Measurements from ENCODE around the gene PSEN2.

PSEN2 gene

DNA sequence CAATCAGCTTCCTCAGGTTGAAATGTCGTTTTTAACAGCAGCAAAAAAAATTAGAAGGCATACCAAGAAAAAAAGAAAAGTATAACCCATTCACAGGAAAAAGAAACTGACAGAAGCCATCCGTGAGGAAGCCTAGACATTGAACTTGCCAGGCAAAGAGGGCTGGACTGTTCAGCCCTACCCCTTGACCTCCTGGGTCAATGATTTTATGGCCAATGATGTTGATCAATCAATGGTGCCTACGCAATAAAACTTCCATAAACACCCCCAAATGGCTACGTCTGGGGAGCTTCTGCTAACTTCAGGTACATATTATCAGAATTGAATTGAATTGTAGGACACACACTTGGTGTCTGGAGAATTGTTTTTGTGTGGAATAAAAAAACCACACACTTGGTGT, 4.8 kb upstream of the PSEN2 start:
- no peak for DNase-seq (ENCODE audit: low read depth)

DNA sequence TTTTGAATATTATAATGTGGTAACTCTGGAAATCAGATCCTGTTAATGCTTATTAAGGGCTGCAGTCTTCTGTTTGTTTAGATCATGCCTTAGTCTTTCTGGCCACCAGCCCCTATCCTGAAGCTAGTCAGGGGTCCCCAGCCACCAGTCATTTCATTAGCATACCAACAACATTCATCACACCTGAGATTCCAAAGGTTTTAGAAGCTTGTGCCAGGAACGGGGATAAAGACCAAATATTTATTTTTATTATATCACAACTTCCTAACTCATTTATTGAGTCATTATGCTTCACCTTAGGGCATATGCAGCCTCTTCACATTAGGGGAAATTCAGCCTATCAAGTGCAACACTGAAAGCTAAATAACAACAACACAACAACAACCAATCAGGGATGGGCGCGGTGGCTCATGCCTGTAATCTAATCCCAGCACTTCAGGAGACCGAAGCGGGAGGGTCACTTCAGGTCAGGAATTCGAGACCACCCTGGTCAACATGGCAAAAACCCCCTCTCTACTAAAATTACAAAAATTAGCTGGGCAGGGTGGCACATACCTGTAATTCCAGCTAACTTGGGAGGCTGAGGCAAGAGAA, 2.9 kb upstream of the PSEN2 start:
- no peak for DNase-seq (ENCODE audit: low read depth)

DNA sequence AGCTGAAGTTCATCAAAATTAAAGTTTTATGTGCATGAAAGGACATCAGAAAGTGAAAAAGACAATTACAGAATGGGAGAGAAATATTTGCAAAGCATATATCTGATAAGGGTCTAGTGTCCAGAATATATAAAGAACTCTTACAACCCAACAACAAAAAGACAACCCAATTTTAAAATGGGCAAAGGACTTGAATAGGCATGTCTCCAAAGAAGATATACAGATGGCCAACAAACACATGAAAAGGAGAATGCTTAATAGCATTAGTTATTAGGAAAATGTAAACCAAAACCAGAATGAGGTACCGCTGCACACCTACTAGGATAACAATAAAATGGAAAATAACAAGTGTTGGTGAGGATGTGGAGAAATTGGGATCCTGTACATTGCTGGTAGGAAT, 1.7 kb upstream of the PSEN2 start:
- no peak for DNase-seq (ENCODE audit: low read depth)

DNA sequence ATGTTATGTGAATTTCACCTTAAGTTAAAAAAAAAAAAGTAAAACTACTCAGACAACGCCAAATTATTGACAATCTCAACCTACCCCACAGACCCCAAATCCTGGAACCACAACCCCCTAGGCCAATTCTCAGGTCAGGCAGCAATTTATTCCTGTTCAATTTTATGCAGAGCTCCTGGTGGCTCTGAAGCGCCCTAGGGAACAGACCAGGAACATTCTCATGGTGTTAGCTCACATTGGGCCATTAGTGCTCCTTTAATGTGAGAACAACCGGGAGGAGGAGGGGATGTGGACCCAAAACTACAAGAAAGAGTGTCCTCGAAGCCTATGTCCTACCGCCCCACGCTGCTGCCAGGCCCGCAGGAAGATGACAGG, 403 bp upstream of the PSEN2 start:
- DNase-seq (ENCODE audit: low read depth) = no peak

DNA sequence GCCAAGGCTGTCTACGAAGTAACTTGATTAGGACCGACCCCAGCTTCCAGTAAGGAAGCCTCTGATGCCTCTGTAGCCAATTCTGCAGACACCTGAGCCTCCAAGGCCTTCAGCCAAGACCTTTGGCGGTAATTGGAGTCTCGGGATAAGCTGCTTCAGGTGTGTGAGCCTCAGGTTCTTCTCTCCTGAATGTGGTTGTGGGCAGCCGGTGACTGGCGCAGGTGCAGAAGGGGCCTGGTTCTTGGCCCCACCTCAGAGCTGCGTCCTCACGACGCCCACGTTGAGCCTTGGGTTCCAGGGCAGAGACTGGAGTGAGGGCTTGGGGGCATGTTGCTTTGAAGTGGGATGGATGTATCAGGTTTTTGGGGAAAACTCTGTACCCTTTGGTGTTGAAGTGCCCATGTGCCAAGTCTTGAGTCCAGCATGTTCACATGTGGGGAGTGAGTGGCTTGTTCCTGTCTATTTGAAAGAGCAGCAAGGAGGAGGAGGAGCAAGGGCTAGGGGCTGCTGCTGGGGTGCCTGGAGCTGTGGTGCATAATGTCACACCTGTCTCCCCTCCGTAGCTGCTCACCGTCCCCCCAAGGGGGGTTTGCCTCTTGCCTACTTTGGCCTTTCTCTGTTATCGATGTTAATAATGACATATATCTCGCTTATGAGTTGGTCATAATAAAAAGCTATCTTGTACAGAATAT, 1.4 kb downstream of the PSEN2 start:
- DNase-seq (ENCODE audit: low read depth) = no peak

DNA sequence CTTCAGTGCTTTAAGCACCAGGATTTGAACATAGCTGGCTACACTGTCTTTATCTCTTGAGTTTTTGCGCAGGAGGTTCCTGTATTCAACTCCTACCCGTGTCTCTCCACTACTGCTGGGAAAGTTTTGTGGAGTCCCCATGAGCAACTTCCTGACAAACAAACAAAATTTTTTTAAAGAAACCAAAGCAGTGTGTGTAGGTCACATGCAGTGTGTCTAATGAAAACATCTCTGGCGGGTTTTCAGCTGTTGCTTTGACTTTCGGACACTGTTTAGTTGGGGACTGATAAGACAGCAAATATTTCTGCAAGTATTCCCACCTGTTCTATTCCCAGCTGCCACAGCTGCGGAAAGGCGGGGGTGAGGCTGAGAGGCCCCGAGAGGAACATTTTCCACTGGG, 2.0 kb downstream of the PSEN2 start:
- DNase-seq (ENCODE audit: low read depth) = no peak

DNA sequence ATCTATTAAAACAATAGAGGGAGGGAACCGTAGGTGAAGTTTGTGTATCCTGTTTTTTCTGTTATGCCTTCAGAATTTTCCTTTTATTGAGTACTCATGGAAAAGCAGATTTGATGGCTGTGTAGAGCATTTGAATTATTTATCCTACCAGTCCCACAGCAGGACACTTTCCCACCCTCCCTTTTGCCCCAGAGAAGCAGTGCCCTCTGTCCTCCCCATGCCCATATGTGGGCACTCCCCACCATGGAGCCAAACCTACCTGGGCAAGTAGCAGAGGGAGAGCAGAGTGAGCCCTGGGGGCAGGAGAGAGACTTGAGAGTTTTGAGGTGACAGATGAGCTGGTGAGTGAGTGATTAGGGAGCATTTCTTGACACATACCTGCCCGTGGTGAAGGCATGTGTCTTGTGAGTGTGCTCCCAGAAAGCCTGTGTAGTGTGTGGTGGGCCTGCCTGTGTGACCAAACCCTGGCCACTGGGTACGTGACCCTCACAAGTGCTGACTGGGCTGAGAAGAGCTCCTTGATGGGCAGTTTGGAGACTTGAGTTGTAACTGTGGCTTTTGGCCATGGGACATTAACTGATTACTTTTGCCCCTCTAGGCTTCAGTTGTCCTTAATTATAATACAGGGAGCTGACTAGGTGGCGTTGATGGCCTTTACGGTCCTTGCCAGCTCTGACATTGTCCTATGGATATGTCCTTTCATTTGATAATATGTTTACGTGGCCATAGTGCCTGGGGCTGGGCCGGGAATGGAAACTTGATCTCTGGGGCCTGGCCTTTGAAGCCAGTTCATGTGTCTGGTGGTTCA, 3.6 kb downstream of the PSEN2 start:
- no peak for DNase-seq (ENCODE audit: low read depth)

DNA sequence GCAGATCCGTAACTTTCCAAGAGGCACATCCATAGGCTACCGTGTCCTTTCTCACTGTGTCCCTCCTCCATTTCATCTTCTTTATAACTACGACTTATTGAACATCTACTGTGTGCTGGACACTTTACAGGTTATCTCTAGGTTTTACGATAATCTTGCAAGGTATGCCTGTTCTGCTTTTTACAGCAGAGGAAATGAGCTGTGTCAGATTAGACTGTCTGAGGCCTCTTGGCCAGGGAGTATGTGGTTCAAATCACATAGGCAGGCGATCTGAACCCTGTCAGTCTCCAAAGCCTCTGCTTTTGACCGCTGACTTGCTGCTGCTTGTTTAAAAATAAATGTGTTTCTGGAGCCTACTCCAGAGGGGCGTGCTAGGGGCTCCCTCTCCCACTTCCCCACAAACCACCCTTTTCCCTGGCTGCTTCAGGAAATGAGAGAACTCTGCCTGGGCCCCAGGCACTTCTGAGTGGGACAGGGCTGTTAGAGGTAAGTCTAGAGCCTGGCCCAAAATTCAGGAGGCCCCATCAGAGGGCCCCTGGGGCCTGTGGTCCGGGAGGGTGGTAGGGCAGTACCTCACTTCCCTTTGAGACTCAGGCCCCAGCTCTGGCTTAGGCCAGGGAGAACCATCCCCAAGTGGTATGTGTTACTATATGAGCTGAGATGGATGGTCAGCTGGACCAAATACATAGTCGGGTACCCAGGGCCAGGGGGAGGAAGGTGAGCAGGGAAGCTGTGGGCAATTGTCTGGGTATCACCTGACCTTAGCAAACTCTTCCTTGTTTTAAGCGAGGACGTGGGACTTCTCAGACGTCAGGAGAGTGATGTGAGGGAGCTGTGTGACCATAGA, 4.4 kb downstream of the PSEN2 start:
- no peak for DNase-seq (ENCODE audit: low read depth)

DNA sequence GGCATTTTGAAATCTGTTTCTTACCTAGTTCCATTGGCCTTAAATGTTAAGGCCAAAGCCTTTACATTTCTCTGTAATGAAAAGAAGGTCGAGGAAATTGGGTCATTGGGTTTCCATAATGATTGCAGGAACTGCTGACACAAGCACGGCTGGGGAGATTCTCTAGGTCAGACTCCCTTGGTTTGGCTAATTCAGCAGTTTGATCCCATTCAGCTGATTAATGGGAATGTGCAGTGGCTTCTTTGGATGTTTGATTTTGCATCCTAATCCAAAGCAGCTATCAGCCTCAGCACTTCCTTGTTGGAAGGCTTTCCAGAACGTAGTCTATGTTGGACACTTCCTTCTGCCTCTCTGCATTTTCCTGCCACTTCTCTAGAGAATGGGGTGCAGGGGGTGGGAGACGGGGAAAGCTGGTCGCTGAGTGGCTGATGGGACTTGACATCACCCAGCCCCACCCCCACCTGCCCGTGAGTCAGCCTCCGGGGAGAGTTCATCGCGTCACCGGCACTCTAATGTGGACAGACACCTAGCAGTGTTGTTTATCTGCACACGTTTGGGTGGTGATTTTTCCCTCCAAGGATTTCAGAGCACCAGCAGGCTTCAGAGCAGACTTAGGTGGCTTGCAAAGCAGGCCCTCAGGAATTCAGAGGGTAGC, 5.4 kb downstream of the PSEN2 start:
- no peak for DNase-seq (ENCODE audit: low read depth)

DNA sequence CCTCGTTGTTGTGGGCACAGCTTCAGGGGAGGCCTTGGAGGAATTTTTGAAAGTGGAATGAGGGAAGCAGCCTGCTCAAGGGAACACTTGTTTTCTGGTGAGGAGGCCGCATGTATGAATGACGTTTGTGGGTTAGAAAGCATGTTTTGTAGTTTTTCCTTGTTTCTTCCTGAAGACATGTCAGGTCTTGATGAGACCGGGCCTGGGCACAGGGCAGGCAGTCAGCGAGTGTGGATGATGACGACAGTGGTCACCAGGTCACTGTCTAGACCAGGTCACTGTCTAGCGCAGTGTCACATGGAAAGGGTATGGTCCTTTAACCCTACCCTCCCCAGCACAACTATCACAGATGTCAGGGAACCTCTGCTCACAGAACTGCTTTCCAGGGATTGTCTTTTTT, 7.3 kb downstream of the PSEN2 start:
- no peak for DNase-seq (ENCODE audit: low read depth)

DNA sequence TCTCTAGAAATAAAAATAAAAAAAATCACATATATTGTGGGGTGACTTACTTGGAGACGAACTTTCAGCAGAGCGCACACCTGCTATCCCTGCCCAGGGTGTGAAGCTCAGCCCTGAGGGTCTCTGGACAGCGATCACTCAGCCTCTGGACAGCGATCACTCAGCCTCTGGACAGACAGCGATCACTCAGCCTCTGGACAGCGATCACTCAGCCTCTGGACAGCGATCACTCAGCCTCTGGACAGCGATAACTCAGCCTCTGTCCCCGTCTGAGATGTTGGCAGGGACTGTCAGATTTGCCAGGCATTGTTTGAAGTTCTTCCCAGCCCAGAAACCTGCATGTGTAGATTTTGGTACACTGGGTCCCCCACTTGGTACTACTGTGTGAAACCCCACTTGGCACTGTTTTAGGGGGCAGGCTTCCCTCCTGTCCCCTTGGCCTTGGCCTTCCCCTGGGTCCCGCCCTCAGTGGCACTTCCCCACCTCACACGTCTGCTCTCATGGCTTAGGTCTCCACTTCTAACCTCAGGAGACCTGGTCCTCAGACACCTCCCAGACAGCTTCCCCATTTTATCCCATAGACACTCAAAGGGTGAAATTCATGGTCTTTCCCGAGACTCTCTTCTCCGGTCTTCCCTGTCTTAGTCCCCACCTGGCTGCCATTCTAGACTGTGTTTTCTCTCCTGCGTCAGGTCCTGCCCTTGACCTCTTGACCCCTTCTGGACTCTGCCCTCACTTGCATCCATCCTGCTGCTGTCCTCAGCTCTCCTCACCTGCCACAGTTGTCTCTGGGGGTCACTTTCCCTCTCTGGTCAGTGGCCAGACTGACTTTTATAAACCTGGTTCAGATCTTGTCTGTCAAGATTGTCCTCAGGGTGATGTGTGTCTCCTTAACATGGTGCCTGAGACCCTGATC, 10.2 kb downstream of the PSEN2 start:
- DNase-seq (ENCODE audit: low read depth) = no peak

DNA sequence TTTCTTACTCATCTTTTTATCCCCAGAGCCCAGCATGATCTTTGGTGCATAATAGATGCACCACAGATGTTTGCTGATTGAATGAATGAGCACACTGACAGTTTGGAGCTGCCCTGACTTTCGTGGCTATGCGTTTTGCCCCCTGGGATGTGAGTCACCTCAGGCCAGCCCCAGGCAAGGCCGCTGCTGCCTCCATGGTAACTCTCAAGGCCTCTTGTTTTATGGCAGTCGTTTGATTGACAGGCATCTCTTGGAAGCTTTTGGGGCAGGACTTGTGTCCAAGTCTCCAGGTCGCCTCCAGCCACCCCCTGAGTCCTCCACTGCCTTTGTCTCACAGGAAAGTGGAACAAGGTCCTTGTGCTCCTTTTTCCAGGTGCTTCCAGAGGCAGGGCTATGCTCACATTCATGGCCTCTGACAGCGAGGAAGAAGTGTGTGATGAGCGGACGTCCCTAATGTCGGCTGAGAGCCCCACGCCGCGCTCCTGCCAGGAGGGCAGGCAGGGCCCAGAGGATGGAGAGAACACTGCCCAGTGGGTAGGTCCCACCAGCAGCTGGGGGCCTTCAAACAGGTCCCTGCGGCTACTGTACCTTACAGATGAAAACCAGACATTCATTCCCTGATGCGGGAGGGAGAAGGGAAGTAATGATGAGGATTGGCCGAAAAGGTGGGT, 11.2 kb downstream of the PSEN2 start:
- DNase-seq (ENCODE audit: low read depth) = no peak

DNA sequence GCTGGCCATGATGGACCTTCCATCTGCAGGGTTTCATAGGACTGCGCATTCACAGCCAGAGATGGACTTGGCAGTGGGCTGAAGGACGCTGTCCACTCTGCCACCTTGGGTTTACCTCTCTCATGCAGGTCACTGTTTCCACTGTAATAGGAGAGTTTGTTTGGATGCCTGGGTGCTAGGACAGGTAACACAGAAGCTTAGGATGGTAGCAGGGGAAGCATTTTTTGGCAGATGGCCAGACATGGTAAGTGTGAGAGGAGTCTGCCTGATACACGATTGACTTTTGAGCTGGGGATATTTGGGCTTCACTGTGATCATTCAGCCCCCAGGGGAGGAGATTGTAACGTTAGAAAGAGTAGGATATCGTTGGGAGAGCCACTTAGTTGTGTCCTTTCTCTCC, 11.8 kb downstream of the PSEN2 start:
- no peak for DNase-seq (ENCODE audit: low read depth)

DNA sequence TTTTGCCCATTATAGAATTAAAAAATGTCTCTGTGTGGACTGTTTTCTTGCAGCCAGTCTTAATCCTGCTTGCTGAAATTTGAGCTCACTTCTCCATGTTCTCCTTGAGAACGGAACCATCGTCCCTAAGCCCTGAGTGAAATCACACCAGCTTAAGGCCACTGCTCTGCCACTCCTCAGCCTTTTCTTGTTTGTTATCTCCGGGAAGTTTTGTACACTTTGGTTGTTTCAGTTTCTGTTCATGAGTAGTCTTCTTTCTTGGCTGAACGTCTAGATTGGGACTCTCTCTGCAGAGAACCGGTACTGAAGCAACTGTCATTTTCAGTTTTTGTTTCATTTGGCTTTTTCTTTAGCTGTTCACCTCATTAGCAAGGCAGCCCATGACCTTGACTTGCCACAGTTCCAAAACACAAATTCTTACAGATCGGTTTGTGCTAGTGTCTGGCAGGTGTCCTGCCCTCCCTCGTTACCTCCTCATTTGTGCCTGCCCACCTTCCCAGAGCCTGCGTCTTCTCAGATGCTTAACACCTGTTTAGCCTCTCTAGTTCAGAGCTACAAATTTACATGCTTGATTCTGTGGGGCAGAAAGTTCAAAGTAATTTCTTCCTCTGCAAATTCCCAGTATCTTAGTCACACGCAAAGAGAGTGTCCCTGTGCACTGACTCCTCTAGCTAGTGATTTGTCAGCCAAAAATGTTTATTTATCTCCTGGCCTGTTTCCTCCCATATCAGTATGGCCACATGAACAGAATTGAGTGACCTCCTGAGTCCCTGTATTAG, 12.4 kb downstream of the PSEN2 start:
- no peak for DNase-seq (ENCODE audit: low read depth)

DNA sequence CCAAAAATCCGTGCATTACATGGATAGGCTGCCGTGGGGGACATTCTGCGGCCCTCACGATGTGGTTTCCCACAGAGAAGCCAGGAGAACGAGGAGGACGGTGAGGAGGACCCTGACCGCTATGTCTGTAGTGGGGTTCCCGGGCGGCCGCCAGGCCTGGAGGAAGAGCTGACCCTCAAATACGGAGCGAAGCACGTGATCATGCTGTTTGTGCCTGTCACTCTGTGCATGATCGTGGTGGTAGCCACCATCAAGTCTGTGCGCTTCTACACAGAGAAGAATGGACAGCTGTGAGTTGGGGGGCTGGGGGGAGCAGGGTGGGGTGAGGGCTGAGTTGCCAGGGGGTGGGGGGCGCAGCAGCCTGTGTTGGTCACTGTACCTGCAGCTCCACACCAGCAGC, 13.2 kb downstream of the PSEN2 start:
- no peak for DNase-seq (ENCODE audit: low read depth)

DNA sequence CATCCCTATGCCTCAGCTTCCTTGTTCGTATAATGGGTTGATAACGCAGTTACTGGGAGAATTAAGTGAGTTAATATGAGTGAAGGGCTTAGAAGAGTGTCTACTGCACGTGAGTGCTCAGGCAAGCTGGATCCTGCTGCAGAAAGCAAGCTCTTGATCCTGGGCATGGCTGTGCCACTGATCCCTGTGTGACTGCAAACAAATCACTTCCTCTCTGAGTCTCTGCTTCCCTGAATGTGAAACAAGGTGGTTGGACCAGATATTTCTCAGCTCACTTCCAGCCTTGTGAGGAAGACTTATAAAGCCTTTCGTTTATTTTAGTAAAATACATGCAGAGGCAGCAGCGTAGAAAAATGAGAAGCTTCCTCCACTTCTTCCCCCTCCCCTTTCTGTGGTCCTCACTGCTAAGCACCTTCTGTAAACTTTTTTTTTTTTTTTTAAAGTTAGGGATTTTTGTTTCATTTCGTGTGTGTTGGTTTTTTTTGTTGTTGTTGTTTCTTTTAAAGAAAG, 13.8 kb downstream of the PSEN2 start:
- no peak for DNase-seq (ENCODE audit: low read depth)

DNA sequence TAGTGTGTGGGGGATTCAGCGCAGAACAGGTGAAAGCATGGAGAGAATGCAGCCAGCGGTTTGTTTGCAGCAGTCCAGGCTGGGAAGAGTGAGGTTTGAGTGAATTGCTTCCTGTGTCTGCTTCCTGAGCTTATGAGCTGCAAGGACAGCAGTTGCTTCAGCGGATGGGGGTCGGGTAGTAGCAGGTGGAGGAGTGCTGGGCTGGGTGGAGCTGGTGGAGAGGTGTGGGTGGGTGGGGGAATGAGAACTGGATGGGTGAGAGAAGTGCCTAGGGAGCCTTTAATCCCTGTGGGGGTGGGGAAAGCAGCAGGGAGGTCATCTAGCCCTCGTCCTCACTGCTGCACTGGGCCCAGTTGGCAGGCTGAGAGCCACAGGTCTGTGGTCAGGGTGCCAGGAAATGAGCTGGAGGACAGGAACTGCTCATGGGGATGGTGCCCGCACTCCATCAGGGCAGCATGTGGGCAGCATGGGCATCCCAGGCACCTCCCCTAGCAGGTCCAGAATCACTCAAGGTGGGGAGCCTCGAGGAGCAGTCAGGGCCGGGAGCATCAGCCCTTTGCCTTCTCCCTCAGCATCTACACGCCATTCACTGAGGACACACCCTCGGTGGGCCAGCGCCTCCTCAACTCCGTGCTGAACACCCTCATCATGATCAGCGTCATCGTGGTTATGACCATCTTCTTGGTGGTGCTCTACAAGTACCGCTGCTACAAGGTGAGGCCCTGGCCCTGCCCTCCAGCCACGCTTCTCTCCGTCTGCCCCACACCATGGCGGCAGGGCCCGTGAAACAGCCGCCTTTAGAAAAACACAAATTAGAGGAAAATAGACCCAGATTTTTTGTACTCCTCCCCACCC, 14.8 kb downstream of the PSEN2 start:
- DNase-seq (ENCODE audit: low read depth) = no peak

DNA sequence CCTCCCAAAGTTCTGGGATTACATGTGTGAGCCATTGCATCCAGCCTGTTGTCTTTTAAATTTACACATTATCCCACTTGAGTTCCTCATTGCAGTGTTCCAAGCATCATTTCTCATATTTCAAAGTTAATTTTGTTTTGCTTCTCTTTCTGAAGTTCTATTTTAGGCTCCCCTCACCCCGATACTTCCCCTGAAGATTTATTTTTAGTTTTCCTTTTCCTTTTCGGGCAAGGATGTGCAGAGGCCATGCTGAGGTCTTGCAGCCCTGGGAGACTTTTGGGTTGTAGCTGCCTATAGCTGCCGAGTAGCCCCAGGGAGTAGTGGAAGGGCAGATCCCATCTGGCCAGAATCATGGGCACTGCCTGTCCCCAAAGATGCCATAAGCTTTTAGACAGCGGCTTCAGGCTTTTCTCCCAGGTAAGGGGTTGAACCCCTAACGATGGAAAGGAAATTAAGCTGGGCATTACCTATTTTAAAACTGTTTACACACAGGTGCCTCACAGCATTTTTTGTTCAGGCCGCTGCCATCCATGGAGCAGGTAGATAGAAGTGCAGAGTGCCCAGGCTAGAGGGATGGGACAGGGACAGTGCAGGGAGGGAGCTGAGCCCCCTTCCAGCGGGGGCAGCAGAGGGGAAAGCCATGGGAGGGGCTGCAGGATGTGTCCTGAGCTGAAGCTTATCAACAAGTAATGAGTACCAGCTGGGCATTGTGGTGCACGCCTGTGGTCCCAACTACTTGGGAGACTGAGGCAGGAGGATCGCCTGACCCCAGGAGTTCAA, 15.9 kb downstream of the PSEN2 start:
- no peak for DNase-seq (ENCODE audit: low read depth)

Data from stimulated activated CD8-positive, alpha-beta memory T cell treated with anti-CD3 and anti-CD28 coated beads, Interleukin-15, amount 100 ng/mL, for 24 hours (primary cell).